NCI-H2107 treated with DMSO at 0.1 percent for 48 hours (cell line): Measurements from ENCODE around the gene FAM124A.

Experiments used
- DNase-seq: peaks from one replicate; lab custom pipeline; 2025; ENCODE audit not compliant: unreplicated experiment; lab: John Stamatoyannopoulos, UW

FAM124A gene

GRCh38 chr13:51303063-51303552 lies 80.9 kb downstream of the FAM124A start:
- no peak for DNase-seq

- DNase-seq, result no peak
Measured at GRCh38 chr13:51303882-51304281, 81.7 kb downstream of the FAM124A start.

GRCh38 chr13:51305271-51305967 lies 83.2 kb downstream of the FAM124A start:
- DNase-seq, result no peak

- no peak for DNase-seq
Measured at GRCh38 chr13:51308781-51309180, 86.6 kb downstream of the FAM124A start.

- DNase-seq, result no peak
Measured at GRCh38 chr13:51311231-51311630, 89.0 kb downstream of the FAM124A start.

GRCh38 chr13:51311957-51312520 lies 89.8 kb downstream of the FAM124A start:
- DNase-seq, result no peak

GRCh38 chr13:51313619-51314018 lies 91.4 kb downstream of the FAM124A start:
- DNase-seq, result no peak

GRCh38 chr13:51317262-51317661 lies 95.1 kb downstream of the FAM124A start:
- no peak for DNase-seq

- no peak for DNase-seq
Measured at GRCh38 chr13:51318015-51318414, 95.8 kb downstream of the FAM124A start.

- DNase-seq, result no peak
Measured at GRCh38 chr13:51318876-51319275, 96.7 kb downstream of the FAM124A start.

- no peak for DNase-seq
Measured at GRCh38 chr13:51321836-51322235, 99.6 kb downstream of the FAM124A start.

- DNase-seq, result no peak
Measured at GRCh38 chr13:51322826-51323225, 100.6 kb downstream of the FAM124A start.

GRCh38 chr13:51323824-51324511 lies 101.8 kb downstream of the FAM124A start:
- no peak for DNase-seq

- DNase-seq, result peak; percentile 17
Measured at GRCh38 chr13:51324714-51325420, 102.7 kb downstream of the FAM124A start.

GRCh38 chr13:51325837-51326236 lies 103.6 kb downstream of the FAM124A start:
- no peak for DNase-seq

- DNase-seq, result no peak
Measured at GRCh38 chr13:51326777-51327176, 104.6 kb downstream of the FAM124A start.

- DNase-seq, result no peak
Measured at GRCh38 chr13:51327961-51328360, 105.8 kb downstream of the FAM124A start.

GRCh38 chr13:51328488-51328887 lies 106.3 kb downstream of the FAM124A start:
- DNase-seq, result no peak

- DNase-seq, result no peak
Measured at GRCh38 chr13:51329606-51330005, 107.4 kb downstream of the FAM124A start.

GRCh38 chr13:51330791-51331190 lies 108.6 kb downstream of the FAM124A start:
- no peak for DNase-seq

GRCh38 chr13:51331354-51331861 lies 109.2 kb downstream of the FAM124A start:
- DNase-seq, result no peak
